GM21515 (cell line): ENCODE measurements around the gene ATG2B.

Experiments
- ATAC-seq: cut with Tn5 transposase; IDR thresholded peaks from one replicate; pipeline ENCODE4 v1.9.1; 2021; ENCODE audit not compliant: unreplicated experiment

Gene ATG2B

GRCh38 chr14:96316087-96316486, 47.1 kb downstream of the ATG2B start:
- no peak for ATAC-seq

GRCh38 chr14:96310906-96311305, 52.2 kb downstream of the ATG2B start:
- no peak for ATAC-seq

- ATAC-seq, result no peak
Observed at GRCh38 chr14:96309896-96310330, 53.2 kb downstream of the ATG2B start.

- ATAC-seq, result no peak
Observed at GRCh38 chr14:96309133-96309895, 53.8 kb downstream of the ATG2B start.

GRCh38 chr14:96307434-96307833, 55.7 kb downstream of the ATG2B start:
- no peak for ATAC-seq

GRCh38 chr14:96304956-96305355, 58.2 kb downstream of the ATG2B start:
- ATAC-seq, result no peak

- ATAC-seq, result no peak
Observed at GRCh38 chr14:96303981-96304380, 59.2 kb downstream of the ATG2B start.

GRCh38 chr14:96299441-96299840, 63.7 kb downstream of the ATG2B start:
- ATAC-seq, result no peak

- no peak for ATAC-seq
Observed at GRCh38 chr14:96297997-96298515, 65.1 kb downstream of the ATG2B start.

GRCh38 chr14:96297000-96297399, 66.1 kb downstream of the ATG2B start:
- no peak for ATAC-seq

GRCh38 chr14:96294246-96294645, 68.9 kb downstream of the ATG2B start:
- ATAC-seq, result no peak

GRCh38 chr14:96287856-96288255, 75.3 kb downstream of the ATG2B start:
- ATAC-seq, result no peak

GRCh38 chr14:96286251-96286650, 76.9 kb downstream of the ATG2B start:
- ATAC-seq, result no peak

- no peak for ATAC-seq
Observed at GRCh38 chr14:96285667-96286066, 77.5 kb downstream of the ATG2B start.

GRCh38 chr14:96284430-96284829, 78.7 kb downstream of the ATG2B start:
- ATAC-seq, result no peak

GRCh38 chr14:96284008-96284407, 79.1 kb downstream of the ATG2B start:
- no peak for ATAC-seq

- no peak for ATAC-seq
Observed at GRCh38 chr14:96281486-96281885, 81.7 kb downstream of the ATG2B start.

- no peak for ATAC-seq
Observed at GRCh38 chr14:96280104-96280503, 83.0 kb downstream of the ATG2B start.

- no peak for ATAC-seq
Observed at GRCh38 chr14:96279564-96279963, 83.6 kb downstream of the ATG2B start.

GRCh38 chr14:96277890-96278289, 85.3 kb downstream of the ATG2B start:
- ATAC-seq, result no peak

- ATAC-seq, result no peak
Observed at GRCh38 chr14:96275177-96276112, 87.7 kb downstream of the ATG2B start.

- ATAC-seq, result no peak
Observed at GRCh38 chr14:96274543-96274942, 88.6 kb downstream of the ATG2B start.
